ENCODE results near the gene GLOD5.

The GLOD5 gene

DNA sequence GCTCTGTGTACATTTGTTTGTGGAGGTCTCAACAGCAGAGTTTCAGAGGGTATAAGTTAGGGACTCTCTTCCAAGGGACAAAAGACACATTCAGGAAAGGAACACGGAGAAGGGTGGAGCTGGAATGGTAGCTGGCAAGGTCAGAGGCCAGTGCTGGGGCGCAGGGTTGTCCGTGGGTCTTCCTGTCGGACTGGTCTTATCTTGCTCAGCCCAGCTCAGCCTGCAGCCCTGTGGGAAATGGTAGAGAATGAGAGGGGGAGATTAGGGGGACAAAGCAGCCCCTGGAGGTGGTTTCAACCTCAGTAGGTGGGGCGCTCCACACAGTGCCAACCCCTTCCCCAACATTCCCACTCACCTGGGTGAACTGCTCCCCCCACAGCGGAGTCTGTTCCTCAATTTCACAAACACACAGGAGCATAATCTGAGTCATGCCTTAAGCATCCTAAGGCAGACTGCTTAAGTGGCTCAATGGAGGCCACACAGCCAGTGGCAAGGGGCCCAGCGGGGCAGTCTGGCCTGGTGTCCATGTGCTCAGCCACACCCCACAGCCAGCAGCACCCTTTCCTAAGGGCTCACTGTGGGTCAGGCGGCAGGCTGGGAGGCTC, 33.5 kb downstream of the GLOD5 start:
- H3K27ac ChIP-seq (replicated peaks), result no peak overlapping the region
- TF ChIP-seq POLR2AphosphoS5 (IDR thresholded peaks at IDR 0.05; ENCODE audit: low read depth) (no peak), GABPA (IDR thresholded peaks at IDR 0.05; ENCODE audit: low read depth) (no peak), SPI1 (IDR thresholded peaks at IDR 0.05; ENCODE audit: borderline replicate concordance, low read depth) (no peak)
- TF ChIP-seq, protein P1, sequence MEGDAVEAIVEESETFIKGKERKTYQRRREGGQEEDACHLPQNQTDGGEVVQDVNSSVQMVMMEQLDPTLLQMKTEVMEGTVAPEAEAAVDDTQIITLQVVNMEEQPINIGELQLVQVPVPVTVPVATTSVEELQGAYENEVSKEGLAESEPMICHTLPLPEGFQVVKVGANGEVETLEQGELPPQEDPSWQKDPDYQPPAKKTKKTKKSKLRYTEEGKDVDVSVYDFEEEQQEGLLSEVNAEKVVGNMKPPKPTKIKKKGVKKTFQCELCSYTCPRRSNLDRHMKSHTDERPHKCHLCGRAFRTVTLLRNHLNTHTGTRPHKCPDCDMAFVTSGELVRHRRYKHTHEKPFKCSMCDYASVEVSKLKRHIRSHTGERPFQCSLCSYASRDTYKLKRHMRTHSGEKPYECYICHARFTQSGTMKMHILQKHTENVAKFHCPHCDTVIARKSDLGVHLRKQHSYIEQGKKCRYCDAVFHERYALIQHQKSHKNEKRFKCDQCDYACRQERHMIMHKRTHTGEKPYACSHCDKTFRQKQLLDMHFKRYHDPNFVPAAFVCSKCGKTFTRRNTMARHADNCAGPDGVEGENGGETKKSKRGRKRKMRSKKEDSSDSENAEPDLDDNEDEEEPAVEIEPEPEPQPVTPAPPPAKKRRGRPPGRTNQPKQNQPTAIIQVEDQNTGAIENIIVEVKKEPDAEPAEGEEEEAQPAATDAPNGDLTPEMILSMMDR (IDR thresholded peaks at IDR 0.05; ENCODE audit: insufficient read depth, low read length), result no peak
- TF ChIP-seq, protein P2, sequence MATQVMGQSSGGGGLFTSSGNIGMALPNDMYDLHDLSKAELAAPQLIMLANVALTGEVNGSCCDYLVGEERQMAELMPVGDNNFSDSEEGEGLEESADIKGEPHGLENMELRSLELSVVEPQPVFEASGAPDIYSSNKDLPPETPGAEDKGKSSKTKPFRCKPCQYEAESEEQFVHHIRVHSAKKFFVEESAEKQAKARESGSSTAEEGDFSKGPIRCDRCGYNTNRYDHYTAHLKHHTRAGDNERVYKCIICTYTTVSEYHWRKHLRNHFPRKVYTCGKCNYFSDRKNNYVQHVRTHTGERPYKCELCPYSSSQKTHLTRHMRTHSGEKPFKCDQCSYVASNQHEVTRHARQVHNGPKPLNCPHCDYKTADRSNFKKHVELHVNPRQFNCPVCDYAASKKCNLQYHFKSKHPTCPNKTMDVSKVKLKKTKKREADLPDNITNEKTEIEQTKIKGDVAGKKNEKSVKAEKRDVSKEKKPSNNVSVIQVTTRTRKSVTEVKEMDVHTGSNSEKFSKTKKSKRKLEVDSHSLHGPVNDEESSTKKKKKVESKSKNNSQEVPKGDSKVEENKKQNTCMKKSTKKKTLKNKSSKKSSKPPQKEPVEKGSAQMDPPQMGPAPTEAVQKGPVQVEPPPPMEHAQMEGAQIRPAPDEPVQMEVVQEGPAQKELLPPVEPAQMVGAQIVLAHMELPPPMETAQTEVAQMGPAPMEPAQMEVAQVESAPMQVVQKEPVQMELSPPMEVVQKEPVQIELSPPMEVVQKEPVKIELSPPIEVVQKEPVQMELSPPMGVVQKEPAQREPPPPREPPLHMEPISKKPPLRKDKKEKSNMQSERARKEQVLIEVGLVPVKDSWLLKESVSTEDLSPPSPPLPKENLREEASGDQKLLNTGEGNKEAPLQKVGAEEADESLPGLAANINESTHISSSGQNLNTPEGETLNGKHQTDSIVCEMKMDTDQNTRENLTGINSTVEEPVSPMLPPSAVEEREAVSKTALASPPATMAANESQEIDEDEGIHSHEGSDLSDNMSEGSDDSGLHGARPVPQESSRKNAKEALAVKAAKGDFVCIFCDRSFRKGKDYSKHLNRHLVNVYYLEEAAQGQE (IDR thresholded peaks at IDR 0.05; ENCODE audit: insufficient replicate concordance, low read depth), result no peak
- no peak for DNase-seq (ENCODE audit: low read depth in 1 of 2, low spot score in 1 of 2)

DNA sequence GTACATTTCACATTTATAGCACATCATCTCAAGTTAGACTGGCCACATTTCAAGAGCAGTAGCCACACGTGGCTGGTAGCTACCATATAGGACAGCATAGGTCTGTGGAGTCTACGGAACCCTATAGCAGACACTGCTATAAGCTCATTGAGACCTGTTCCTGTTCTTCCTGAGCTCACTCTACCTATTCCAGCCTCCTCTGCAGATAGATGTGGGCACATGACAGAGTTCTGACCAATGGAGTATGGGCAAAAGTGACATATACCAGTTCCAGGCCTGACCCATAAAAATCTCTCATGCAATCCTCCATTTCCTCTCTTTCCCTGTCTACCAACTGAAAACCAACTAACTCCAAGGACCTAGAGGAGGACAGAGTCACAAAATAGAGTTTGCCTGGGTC, 36.8 kb downstream of the GLOD5 start:
- Histone ChIP-seq H3K27ac (replicated peaks) (no peak overlapping the region), H3K27me3 (ENCODE audit: insufficient read depth, poor library complexity, severe bottlenecking) (no peaks in the 10 kb centered on the region), H3K4me3 (replicated peaks; ENCODE audit: insufficient read depth, low read length) (no peak overlapping the region)
- TF ChIP-seq POLR2AphosphoS5 (IDR thresholded peaks at IDR 0.05; ENCODE audit: low read depth), result no peak
- no peak for TF ChIP-seq GABPA (IDR thresholded peaks at IDR 0.05; ENCODE audit: low read depth)
- TF ChIP-seq SPI1 (IDR thresholded peaks at IDR 0.05; ENCODE audit: borderline replicate concordance, low read depth), result no peak
- TF ChIP-seq, protein P2 (IDR thresholded peaks at IDR 0.05; ENCODE audit: insufficient replicate concordance, low read depth), result no peak
- TF ChIP-seq, protein P1 (IDR thresholded peaks at IDR 0.05; ENCODE audit: insufficient read depth, low read length), result no peak
- no peak for DNase-seq (ENCODE audit: low read depth in 1 of 2, low spot score in 1 of 2)

More for the DNA sequence above, 33.5 kb downstream of the GLOD5 start:
- Histone ChIP-seq H3K27me3 (ENCODE audit: insufficient read depth, poor library complexity, severe bottlenecking) (no peaks in the 10 kb centered on the region), H3K4me3 (replicated peaks; ENCODE audit: insufficient read depth, low read length) (no peak overlapping the region)

DNA sequence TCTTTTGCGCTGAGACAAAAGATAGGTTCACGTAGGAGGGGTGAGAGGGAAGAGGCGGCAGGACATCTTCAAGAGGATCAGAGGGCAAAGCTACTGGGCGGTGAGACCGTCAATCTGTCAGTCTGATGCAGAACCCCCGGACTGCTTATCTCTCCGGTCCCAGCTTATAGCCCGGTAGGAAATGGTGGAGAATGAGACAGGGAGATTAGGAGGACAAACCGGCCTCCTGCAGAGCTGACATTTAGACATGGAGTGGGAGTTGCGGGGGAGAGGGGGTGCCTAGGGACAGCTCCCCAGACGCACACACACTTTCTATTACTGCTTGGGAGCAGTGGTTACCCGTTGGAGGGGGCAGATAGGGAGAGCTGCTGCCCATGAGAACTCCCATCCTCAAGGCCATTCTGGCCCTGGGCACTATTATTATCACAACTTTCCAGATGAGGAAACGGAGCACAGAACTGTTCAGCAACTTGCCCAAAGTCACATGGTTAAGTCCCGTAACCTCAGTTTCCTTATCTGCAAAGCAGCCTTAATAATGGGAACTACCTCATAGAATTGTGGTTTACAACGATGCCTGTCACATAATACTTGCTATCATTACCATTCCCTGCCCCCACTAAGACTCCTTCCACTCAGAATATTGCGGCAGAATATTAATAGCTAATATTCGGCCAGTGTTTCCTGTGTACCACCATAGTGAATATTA, 39.2 kb downstream of the GLOD5 start:
- peak in 1 of 2 experiments; percentile 30 for DNase-seq (ENCODE audit: low read depth in 1 of 2, low spot score in 1 of 2)
- Histone ChIP-seq H3K27ac (replicated peaks) (peak overlapping the region; percentile 99), H3K4me3 (replicated peaks; ENCODE audit: insufficient read depth, low read length) (peak overlapping the region; percentile 38), H3K27me3 (ENCODE audit: insufficient read depth, poor library complexity, severe bottlenecking) (no peaks in the 10 kb centered on the region)
- TF ChIP-seq GABPA (IDR thresholded peaks at IDR 0.05; ENCODE audit: low read depth) (no peak), SPI1 (IDR thresholded peaks at IDR 0.05; ENCODE audit: borderline replicate concordance, low read depth) (no peak), POLR2AphosphoS5 (IDR thresholded peaks at IDR 0.05; ENCODE audit: low read depth) (no peak; the same call in 1 of the 2 replicates)
- TF ChIP-seq, protein P1 (IDR thresholded peaks at IDR 0.05; ENCODE audit: insufficient read depth, low read length), result no peak
- TF ChIP-seq, protein P2 (IDR thresholded peaks at IDR 0.05; ENCODE audit: insufficient replicate concordance, low read depth), result no peak

Data from HL-60 (cell line).